Stimulated activated CD8-positive, alpha-beta memory T cell treated with anti-CD3 and anti-CD28 coated beads, Interleukin-12 subunit alpha, Interleukin-12 subunit beta, amount 100 ng/mL, for 24 hours (primary cell): Measurements from ENCODE around the gene ABI2.
"Not testable (repeated sequence)": the region's sequence is repeated elsewhere in the genome, so short reads cannot be mapped to it uniquely, and the experiment has no call there.

Experiments
- DNase-seq: peaks from one replicate; pipeline ENCODE4 v3.0.0-alpha.2; 2020; ENCODE audit errors: extremely low read depth

Gene ABI2

GRCh38 chr2:203429643-203430042 is 101.4 kb downstream of the ABI2 start:
- not testable (repeated sequence) for DNase-seq

DNA sequence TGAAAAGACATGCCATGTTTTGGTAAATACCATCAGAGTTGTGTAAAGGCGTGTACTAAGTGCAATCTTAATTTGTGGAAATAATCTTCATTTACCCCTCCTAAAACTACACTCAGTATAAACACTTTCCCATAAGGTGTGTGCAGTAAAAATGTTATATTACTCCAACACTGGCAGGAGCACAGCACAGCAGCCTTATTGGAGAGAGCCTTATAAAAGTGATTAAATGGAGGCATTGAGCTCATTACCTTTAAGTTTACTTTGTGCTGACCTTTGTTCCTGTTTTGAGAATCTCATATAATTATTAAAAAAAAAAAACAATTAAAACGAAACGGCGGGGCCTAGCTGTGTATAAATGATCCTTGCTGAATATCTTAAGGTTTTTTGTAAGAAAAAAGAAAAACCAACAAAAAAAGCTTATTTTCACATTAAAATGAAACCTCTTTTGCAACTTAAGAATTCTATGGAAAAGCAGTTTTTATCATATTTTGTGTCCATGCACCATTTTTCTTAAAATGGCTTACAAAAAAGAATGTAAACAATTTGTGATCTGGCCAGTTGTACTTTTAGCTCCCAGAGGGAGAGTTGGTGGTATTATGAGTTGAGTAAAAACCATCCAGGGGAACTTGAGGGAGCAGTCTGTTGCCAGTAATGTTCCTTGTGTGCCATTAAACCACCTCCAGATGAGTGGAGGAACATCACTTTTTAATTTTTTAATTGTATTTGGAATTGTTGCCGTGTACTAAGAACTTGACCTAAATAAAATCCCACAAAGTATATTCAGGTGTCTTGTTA is 103.4 kb downstream of the ABI2 start:
- DNase-seq: no peak

GRCh38 chr2:203432811-203433210 is 104.6 kb downstream of the ABI2 start:
- no peak for DNase-seq

DNA sequence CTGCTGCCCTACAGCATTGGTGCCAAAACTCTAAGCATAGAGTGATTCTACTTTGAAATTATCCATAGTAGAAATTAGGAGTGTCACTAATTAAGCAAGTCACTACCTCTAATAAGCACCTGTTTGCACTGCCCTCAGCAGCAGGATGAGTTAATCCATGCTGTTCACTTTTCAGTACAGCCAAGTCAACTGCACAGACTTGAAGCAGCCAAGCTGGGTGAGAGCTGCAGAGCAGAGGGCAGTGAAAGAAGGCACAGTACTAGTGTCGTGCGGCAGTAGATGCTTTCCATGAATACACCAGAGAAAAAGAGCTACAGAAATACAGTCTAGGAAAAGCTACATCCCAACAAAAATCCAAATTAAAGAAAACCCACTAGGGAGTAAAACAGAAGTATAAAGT is 108.3 kb downstream of the ABI2 start:
- DNase-seq: no peak

GRCh38 chr2:203437511-203437910 is 109.3 kb downstream of the ABI2 start:
- DNase-seq: no peak

GRCh38 chr2:203438528-203438927 is 110.3 kb downstream of the ABI2 start:
- DNase-seq: no peak

GRCh38 chr2:203440671-203441070 is 112.5 kb downstream of the ABI2 start:
- DNase-seq: no peak

DNA sequence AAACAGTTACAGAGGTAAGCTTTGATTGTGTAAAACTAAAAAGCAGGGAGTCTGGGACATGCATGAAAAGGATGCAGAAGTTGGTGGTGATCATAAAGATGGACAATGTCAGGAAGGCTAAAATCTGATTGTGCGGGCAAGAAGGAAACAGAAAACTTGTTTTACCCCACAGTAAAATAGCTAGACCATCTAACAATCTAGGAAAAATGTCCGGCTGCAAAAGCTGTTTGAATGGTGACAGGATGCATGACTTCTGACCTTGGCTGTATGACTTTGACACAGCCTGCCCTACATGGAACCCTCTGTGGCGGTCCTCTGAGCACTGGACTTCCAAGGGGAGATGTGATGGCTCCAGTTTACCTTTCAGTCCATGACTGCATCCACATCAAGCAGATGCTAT is 113.3 kb downstream of the ABI2 start:
- no peak for DNase-seq

GRCh38 chr2:203442463-203442862 is 114.3 kb downstream of the ABI2 start:
- DNase-seq: no peak

DNA sequence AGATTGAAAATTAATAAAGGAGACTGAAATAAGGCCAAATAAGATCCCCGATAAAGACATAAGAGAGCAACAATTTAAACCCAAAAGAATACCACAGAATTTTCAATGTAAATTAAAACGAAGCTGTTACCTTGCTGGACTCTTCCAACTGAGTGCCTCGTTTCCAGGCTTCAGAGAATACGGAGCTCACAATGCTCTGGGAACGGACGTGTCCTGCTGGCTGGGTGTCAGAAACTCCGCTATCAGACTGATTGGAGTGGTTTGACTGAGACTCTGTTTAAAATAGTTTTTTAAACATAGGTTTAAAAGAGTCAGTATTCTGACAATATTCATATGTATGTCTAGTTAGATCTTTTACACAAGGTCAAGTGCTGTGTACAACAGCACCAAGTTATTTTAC is 116.5 kb downstream of the ABI2 start:
- no peak for DNase-seq

- DNase-seq: no peak
These were observed 117.9 kb downstream of the ABI2 start for GRCh38 chr2:203446071-203446481.

DNA sequence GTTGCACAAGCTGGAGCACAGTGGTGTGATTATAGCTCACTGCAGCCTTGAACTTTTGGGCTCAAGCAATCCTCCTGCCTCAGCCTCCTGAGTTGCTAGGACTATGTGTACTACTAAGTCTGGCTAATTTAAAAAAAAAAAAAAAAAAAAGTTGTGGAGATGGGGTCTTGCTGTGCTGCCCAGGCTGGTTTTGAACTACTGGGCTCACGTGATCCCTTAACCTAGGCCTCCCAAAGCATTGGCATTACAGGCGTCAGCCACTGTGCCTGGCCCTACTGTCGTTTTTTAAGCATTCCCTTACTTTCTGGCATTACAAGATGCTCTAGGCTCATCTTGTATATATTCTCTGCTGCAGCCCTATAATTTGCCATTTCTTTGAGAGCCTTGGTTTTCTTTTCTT is 118.6 kb downstream of the ABI2 start:
- no peak for DNase-seq

GRCh38 chr2:203450561-203450960 is 122.4 kb downstream of the ABI2 start:
- DNase-seq: no peak

- no peak for DNase-seq
These were observed 122.8 kb downstream of the ABI2 start for GRCh38 chr2:203451011-203451410.

GRCh38 chr2:203451689-203452088 is 123.5 kb downstream of the ABI2 start:
- no peak for DNase-seq

DNA sequence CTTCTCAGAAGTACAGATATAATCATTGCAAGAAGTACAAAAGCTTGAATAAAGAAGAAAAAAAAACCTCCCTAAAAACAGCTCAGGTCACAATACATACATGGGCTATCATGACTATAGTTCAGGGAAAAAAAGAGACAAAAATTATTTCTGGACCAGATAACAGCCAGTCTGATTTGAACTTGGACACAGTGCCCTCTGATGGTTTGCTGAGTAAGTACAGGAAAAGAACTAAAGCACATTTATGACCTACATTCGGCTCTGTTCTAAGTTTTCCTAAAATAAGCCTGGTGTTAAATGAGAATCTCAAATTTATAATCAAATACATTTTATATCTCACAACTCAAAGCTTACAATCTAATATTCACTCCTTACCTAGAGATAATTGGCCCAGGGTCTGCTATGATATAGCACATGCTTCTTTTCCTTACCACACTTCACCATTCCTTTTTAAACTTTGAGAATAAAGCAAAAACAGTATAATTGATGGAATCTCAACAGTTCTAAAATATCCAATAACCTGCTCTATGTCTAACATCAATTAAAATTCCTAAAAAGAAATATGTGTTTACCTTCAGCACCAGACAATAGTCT is 125.8 kb downstream of the ABI2 start:
- peak; percentile 3 for DNase-seq

DNA sequence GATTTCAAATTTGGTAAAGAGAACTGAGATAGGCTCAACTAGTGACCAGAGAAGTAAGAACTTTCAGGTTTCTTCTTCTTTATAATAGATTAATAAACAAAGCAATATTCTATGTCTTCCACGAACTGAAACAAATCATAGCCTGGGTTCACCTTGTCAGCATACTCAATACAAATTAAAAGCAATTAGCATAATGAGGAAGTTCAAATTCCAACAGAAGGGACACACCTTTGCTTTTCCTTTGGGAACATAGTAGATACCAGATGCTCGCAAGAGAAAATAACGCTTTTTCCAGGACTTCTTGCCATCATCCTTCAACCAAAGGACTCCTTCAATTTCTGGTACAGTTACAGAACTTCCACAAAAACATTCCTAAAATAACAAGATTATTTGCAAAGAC is 127.0 kb downstream of the ABI2 start:
- DNase-seq: no peak

DNA sequence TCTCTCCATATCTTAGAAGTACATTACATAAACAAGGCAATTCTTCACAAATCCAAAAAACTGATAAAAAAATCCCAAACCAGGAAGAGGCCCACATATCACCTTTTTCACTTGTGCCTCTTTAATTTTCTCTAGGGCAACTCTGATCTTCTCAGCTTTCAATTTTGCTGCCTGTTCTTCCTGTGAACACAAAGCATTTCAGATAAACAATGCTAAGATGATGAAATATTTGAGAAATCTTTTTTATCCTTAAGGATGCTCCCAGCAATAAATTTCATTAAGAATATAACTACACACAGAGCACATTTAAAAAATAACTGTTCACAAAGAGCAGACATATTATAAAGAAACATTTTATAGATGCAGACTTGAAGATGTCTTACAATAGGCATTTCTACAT is 133.6 kb downstream of the ABI2 start:
- no peak for DNase-seq

- DNase-seq: no peak
These were observed 134.1 kb downstream of the ABI2 start for GRCh38 chr2:203462308-203462707.

DNA sequence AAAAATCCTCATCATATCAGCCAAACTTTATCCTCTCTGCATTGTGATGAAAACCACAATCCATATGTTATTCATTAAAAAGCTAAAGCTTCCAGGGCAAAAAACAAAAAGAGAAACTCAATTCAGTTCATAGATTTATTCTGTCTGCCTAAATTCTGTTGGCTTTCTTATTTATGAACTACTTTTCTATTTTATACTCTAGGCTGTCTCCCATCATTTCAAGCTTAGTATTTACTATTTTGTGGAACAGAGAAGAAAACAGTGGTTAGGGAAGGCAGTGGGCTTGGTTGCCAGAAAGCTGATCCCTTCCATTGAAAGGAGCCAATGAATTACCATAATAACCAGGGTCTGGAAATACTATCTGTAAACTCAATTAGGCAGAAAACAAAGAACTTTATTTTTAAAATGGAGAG is 135.1 kb downstream of the ABI2 start:
- DNase-seq: no peak

DNA sequence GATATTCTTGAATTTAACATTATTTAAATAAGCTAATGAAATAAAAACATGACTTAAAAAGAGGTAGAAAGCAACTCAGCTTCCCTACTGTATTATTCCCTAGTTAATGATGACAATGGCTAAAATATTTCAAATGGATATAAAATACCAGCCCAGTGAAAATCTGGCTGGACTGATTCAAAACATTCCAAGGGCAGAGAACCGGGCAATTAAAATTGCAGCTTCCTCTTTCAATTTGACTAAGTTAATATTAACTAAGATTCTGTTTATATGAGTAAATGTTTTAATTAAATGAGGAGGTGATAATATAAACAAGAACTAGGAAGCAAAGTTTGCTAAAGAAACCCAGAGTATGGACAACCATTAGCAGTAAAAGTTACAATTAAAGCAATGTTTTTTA is 141.4 kb downstream of the ABI2 start:
- no peak for DNase-seq

DNA sequence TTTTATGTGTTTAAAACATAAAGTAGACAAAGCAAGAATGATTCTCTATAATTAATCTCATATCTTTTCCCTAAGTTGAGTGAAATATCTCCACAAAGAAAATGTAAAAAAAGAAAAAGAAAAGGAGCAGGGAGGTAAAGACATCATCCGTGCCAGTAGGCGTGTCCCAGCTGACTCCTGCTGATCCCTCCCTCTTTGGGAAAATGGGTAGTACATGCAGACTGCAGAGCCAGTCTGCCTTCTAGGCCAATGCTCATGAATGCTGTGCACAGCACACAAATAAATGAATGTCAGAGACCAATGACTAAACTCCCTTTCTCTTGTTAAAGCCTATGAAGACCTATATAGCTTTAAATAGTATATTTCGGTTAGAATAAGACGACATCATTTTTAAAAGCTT is 142.2 kb downstream of the ABI2 start:
- no peak for DNase-seq

- DNase-seq: no peak
These were observed 143.1 kb downstream of the ABI2 start for GRCh38 chr2:203471323-203471722.

- DNase-seq: no peak
These were observed 148.7 kb downstream of the ABI2 start for GRCh38 chr2:203476881-203477280.
